Measurements from ENCODE around the gene SCD. TPM values are rescaled to one million over a fixed set of nuclear protein-coding genes. Genes with fewer than 3 reads are reported as not detected.
A peak's percentile ranks its signal among the peaks of the same experiment; 100 is the strongest.

The SCD gene
- total and polyA plus RNA-seq, 2 of the 13 experiments (the other 11 are each of a cell fraction or from before 2014, with no cell fraction given): 492 to 512 TPM

GRCh38 chr10:100362570-100363496 lies 15.8 kb downstream of the SCD start (continued):
- peak; percentile 18; the same call in 1 of the 2 replicates for TF ChIP-seq FOSL2 (CRISPR knock-in tag; IDR thresholded peaks at IDR 0.05)
- no peak for TF ChIP-seq SALL2 (CRISPR knock-in tag; IDR thresholded peaks at IDR 0.05)
- no peak for TF ChIP-seq ZFP62 (CRISPR knock-in tag; IDR thresholded peaks at IDR 0.05)
- no peak for TF ChIP-seq ZFP37 (CRISPR knock-in tag; IDR thresholded peaks at IDR 0.05; ENCODE audit: borderline replicate concordance)
- 0 out of 2 replicates have a peak, but pooled peaks have one; percentile 29 for TF ChIP-seq NRL (CRISPR knock-in tag; IDR thresholded peaks at IDR 0.05; ENCODE audit: borderline replicate concordance)
- TF ChIP-seq, protein P1, sequence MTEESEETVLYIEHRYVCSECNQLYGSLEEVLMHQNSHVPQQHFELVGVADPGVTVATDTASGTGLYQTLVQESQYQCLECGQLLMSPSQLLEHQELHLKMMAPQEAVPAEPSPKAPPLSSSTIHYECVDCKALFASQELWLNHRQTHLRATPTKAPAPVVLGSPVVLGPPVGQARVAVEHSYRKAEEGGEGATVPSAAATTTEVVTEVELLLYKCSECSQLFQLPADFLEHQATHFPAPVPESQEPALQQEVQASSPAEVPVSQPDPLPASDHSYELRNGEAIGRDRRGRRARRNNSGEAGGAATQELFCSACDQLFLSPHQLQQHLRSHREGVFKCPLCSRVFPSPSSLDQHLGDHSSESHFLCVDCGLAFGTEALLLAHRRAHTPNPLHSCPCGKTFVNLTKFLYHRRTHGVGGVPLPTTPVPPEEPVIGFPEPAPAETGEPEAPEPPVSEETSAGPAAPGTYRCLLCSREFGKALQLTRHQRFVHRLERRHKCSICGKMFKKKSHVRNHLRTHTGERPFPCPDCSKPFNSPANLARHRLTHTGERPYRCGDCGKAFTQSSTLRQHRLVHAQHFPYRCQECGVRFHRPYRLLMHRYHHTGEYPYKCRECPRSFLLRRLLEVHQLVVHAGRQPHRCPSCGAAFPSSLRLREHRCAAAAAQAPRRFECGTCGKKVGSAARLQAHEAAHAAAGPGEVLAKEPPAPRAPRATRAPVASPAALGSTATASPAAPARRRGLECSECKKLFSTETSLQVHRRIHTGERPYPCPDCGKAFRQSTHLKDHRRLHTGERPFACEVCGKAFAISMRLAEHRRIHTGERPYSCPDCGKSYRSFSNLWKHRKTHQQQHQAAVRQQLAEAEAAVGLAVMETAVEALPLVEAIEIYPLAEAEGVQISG (CRISPR knock-in tag; IDR thresholded peaks at IDR 0.05): peak; percentile 39; the same call in 1 of the 2 replicates
- TF ChIP-seq PAF1 (CRISPR knock-in tag; IDR thresholded peaks at IDR 0.05): 0 out of 2 replicates have a peak, but pooled peaks have one; percentile 50
- no peak for TF ChIP-seq SOX13 (IDR thresholded peaks at IDR 0.05)
- TF ChIP-seq SOX13 (CRISPR knock-in tag; conservative IDR thresholded peaks at IDR 0.05 in 1 of 2, IDR thresholded peaks at IDR 0.05 in 1 of 2): no peak
- 0 out of 2 replicates have a peak, but pooled peaks have one; percentile 38 for TF ChIP-seq NKX3-1 (CRISPR knock-in tag; IDR thresholded peaks at IDR 0.05)
- TF ChIP-seq, protein P2, sequence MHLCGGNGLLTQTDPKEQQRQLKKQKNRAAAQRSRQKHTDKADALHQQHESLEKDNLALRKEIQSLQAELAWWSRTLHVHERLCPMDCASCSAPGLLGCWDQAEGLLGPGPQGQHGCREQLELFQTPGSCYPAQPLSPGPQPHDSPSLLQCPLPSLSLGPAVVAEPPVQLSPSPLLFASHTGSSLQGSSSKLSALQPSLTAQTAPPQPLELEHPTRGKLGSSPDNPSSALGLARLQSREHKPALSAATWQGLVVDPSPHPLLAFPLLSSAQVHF (CRISPR knock-in tag; IDR thresholded peaks at IDR 0.05): no peak
- TF ChIP-seq, protein P3, sequence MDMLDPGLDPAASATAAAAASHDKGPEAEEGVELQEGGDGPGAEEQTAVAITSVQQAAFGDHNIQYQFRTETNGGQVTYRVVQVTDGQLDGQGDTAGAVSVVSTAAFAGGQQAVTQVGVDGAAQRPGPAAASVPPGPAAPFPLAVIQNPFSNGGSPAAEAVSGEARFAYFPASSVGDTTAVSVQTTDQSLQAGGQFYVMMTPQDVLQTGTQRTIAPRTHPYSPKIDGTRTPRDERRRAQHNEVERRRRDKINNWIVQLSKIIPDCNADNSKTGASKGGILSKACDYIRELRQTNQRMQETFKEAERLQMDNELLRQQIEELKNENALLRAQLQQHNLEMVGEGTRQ (IDR thresholded peaks at IDR 0.05; ENCODE audit: low read depth, low read length): no peak
- TF ChIP-seq, protein P3 (CRISPR knock-in tag; IDR thresholded peaks at IDR 0.05; ENCODE audit: borderline replicate concordance): no peak
- TF ChIP-seq SSRP1 (CRISPR knock-in tag; IDR thresholded peaks at IDR 0.05): peak; percentile 83; the same call in 1 of the 2 replicates
- TF ChIP-seq, protein P4, sequence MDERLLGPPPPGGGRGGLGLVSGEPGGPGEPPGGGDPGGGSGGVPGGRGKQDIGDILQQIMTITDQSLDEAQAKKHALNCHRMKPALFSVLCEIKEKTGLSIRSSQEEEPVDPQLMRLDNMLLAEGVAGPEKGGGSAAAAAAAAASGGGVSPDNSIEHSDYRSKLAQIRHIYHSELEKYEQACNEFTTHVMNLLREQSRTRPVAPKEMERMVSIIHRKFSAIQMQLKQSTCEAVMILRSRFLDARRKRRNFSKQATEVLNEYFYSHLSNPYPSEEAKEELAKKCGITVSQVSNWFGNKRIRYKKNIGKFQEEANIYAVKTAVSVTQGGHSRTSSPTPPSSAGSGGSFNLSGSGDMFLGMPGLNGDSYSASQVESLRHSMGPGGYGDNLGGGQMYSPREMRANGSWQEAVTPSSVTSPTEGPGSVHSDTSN (CRISPR knock-in tag; IDR thresholded peaks at IDR 0.05): no peak
- no peak for TF ChIP-seq YY1 (IDR thresholded peaks at IDR 0.05; ENCODE audit: insufficient read depth, insufficient replicate concordance, low read depth, low read length)
- 0 out of 2 replicates have a peak, but pooled peaks have one; percentile 41 for TF ChIP-seq ZNF878 (CRISPR knock-in tag; IDR thresholded peaks at IDR 0.05)
- peak; percentile 32; the same call in 1 of the 2 replicates for TF ChIP-seq ZFP91 (CRISPR knock-in tag; IDR thresholded peaks at IDR 0.05; ENCODE audit: borderline replicate concordance)
